Measurements from ENCODE around the gene CTNND2. TPM values are rescaled to one million over a fixed set of nuclear protein-coding genes. Genes with fewer than 3 reads are reported as not detected.

Gene CTNND2
- total RNA-seq, 1 donor from 2014 or later, result 143 TPM

DNA sequence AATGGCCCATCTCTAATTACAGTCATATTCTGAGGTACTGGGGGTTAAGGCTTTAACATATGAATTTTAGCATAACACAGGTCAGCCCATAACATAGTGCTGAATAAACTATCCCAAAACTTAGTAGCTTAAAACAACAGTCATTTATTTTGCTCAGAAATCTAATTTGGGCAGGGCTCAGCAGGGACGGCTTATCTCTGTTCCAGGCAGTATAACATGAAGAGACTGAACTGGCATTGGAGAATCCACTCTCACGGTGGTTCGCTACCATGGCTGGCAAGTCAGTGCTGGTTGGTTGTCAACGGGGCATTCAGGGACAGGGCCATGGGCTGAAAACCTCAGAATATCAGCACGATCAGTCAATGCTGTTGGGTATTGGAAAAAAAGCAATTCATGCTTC lies 622.4 kb downstream of the CTNND2 start:
- Mint-ChIP-seq H3K27ac (no peak overlapping the region), H3K27me3 (no peaks in the 10 kb centered on the region), H3K36me3 (ENCODE audit: insufficient read depth) (peaks cover 51% of the 10 kb centered on the region), H3K4me3 (ENCODE audit: low read depth) (no peak overlapping the region), H3K9me3 (ENCODE audit: low read depth) (peaks cover 35% of the 10 kb centered on the region), H3K4me1 (ENCODE audit: low read depth) (peaks cover 1% of the 10 kb centered on the region)
- no peak for DNase-seq (ENCODE audit: low spot score, unreplicated experiment)
- TF ChIP-seq, protein P1, sequence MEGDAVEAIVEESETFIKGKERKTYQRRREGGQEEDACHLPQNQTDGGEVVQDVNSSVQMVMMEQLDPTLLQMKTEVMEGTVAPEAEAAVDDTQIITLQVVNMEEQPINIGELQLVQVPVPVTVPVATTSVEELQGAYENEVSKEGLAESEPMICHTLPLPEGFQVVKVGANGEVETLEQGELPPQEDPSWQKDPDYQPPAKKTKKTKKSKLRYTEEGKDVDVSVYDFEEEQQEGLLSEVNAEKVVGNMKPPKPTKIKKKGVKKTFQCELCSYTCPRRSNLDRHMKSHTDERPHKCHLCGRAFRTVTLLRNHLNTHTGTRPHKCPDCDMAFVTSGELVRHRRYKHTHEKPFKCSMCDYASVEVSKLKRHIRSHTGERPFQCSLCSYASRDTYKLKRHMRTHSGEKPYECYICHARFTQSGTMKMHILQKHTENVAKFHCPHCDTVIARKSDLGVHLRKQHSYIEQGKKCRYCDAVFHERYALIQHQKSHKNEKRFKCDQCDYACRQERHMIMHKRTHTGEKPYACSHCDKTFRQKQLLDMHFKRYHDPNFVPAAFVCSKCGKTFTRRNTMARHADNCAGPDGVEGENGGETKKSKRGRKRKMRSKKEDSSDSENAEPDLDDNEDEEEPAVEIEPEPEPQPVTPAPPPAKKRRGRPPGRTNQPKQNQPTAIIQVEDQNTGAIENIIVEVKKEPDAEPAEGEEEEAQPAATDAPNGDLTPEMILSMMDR (IDR thresholded peaks at IDR 0.05; ENCODE audit: unreplicated experiment), result no peak

- no peak for DNase-seq (ENCODE audit: low spot score, unreplicated experiment)
- Mint-ChIP-seq H3K4me1 (ENCODE audit: low read depth) (peaks cover 1% of the 10 kb centered on the region), H3K36me3 (ENCODE audit: insufficient read depth) (peaks cover 32% of the 10 kb centered on the region), H3K9me3 (ENCODE audit: low read depth) (peaks cover 16% of the 10 kb centered on the region), H3K27me3 (no peaks in the 10 kb centered on the region), H3K4me3 (ENCODE audit: low read depth) (no peak overlapping the region), H3K27ac (no peak overlapping the region)
- TF ChIP-seq, protein P1 (IDR thresholded peaks at IDR 0.05; ENCODE audit: unreplicated experiment), result no peak
These were observed 626.9 kb downstream of the CTNND2 start for GRCh38 chr5:11277323-11277722.

GRCh38 chr5:11273180-11273903 lies 630.9 kb downstream of the CTNND2 start:
- no peak for DNase-seq (ENCODE audit: low spot score, unreplicated experiment)
- H3K9me3 Mint-ChIP-seq (ENCODE audit: low read depth), result peaks cover 7% of the 10 kb centered on the region
- peaks cover 14% of the 10 kb centered on the region for H3K4me1 Mint-ChIP-seq (ENCODE audit: low read depth)
- no peaks in the 10 kb centered on the region for H3K27me3 Mint-ChIP-seq
- H3K4me3 Mint-ChIP-seq (ENCODE audit: low read depth), result no peak overlapping the region
- TF ChIP-seq, protein P1 (IDR thresholded peaks at IDR 0.05; ENCODE audit: unreplicated experiment), result no peak
- no peak overlapping the region for H3K27ac Mint-ChIP-seq
- H3K36me3 Mint-ChIP-seq (ENCODE audit: insufficient read depth), result peaks cover 8% of the 10 kb centered on the region

DNA sequence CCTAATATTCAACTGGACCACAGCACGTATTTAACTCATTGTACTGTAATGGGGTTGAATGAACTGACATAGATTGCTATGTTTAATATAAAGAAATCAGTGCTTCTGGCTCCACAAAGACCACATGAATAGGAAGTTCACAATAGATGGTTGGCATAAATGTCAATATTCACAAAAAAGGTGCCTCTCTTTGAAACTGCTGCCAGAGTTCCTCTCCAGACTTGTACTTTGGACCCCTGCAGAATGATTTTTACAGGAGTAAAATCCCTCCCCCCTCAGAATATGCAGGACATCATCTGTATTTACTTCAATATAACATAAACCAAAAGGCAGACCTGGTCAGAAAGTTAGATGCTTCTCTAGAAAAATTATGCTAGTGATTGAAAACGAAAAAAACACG lies 634.7 kb downstream of the CTNND2 start:
- no peak for DNase-seq (ENCODE audit: low spot score, unreplicated experiment)
- no peak overlapping the region for H3K4me3 Mint-ChIP-seq (ENCODE audit: low read depth)
- no peak overlapping the region for H3K27ac Mint-ChIP-seq
- TF ChIP-seq, protein P1 (IDR thresholded peaks at IDR 0.05; ENCODE audit: unreplicated experiment), result no peak
- peaks cover 14% of the 10 kb centered on the region for H3K4me1 Mint-ChIP-seq (ENCODE audit: low read depth)
- H3K36me3 Mint-ChIP-seq (ENCODE audit: insufficient read depth), result no peaks in the 10 kb centered on the region
- no peaks in the 10 kb centered on the region for H3K27me3 Mint-ChIP-seq
- no peaks in the 10 kb centered on the region for H3K9me3 Mint-ChIP-seq (ENCODE audit: low read depth)

DNA sequence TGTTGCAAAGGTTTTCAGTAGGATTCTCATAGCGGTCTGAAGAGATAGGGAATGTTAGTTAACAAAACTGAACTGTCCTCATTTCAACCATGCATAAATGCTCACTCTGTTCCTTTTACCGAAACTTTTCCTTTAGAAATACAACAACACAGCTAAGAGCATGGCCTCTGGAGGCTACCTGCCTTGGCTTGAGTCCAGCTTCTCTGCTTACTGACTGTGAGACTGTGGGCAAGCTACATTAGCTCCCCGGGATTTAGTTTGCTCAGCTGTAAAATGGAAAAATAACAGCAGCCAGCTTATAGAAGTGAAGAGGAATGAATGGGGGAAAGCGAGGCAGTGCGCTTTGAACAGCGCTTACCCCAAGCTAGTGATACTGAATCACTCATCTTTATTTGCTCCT lies 635.4 kb downstream of the CTNND2 start:
- no peaks in the 10 kb centered on the region for H3K36me3 Mint-ChIP-seq (ENCODE audit: insufficient read depth)
- H3K4me3 Mint-ChIP-seq (ENCODE audit: low read depth), result no peak overlapping the region
- TF ChIP-seq, protein P1 (IDR thresholded peaks at IDR 0.05; ENCODE audit: unreplicated experiment), result no peak
- no peak for DNase-seq (ENCODE audit: low spot score, unreplicated experiment)
- no peak overlapping the region for H3K27ac Mint-ChIP-seq
- H3K9me3 Mint-ChIP-seq (ENCODE audit: low read depth), result no peaks in the 10 kb centered on the region
- peaks cover 14% of the 10 kb centered on the region for H3K4me1 Mint-ChIP-seq (ENCODE audit: low read depth)
- H3K27me3 Mint-ChIP-seq, result no peaks in the 10 kb centered on the region

All from progenitor cell of endocrine pancreas (in vitro differentiated cells).